GM12878 (cell line): ENCODE data around the gene MBD2. TPM values are rescaled to one million over a fixed set of nuclear protein-coding genes. Genes with fewer than 3 reads are reported as not detected.

Experiments used
- ATAC-seq: fragments of 200-7000 bp; cut with Tn5 transposase; 3 replicates; pipeline ENCODE4 v1.9.1; 2020; ENCODE audit warnings: mild to moderate bottlenecking, moderate library complexity
- BruUV-seq: library from RNA; stranded (reverse); fragments of 400-500 nt; replicated peaks from 2 replicates; lab custom pipeline; 2021; lab: Mats Ljungman, UMichigan
- CTCF ChIA-PET: fragments of 300-600 bp; sonication (Branson Sonifier 250); formaldehyde crosslinking; extraction: SDS; loops from one replicate; lab custom pipeline; 2021; ENCODE audit warnings: inconsistent platforms; lab: Yijun Ruan, JAX
- POLR2A ChIA-PET: fragments of 350-600 bp; formaldehyde crosslinking; extraction: SDS; loops from one replicate; lab custom pipeline; 2021; ENCODE audit warnings: inconsistent platforms; lab: Charles Lee
- RAD21 ChIA-PET: fragments of 300-600 bp; sonication (Branson Sonifier 250); formaldehyde crosslinking; loops from one replicate; lab custom pipeline; 2023; ENCODE audit warnings: antibody characterized with exemption; ENCODE audit not compliant: unreplicated experiment; lab: Charles Lee
- SMC1A ChIA-PET: fragments of 300-600 bp; sonication (Branson Sonifier 250); formaldehyde crosslinking; loops from one replicate; lab custom pipeline; 2023; ENCODE audit not compliant: unreplicated experiment, uncharacterized antibody; lab: Charles Lee
- DNase-seq: peaks from one replicate; pipeline ENCODE4 v3.0.0-alpha.2; 2011; ENCODE audit warnings: low read depth, low spot score
- FAIRE-seq: peaks from 3 replicates; lab custom pipeline; 2011; peaks lifted over from hg19 to GRCh38; lab: Jason Lieb, UNC
- H2AFZ ChIP-seq: 2 replicates; pipeline ENCODE4 v1.6.0; 2011; ENCODE audit warnings: low read depth, low read length, control low read depth; ENCODE audit not compliant: control insufficient read depth
- H3K27ac ChIP-seq: 2 replicates; pipeline ENCODE4 v1.5.1; 2011; ENCODE audit warnings: control low read depth; ENCODE audit not compliant: control insufficient read depth, insufficient read depth
- H3K27me3 ChIP-seq, 2 experiments: replicated peaks in 1 of 2; 2 replicates each; pipeline versions ENCODE4 v1.6.0 to v1.6.1; 2011; ENCODE audit warnings: low read length in 1 of 2; ENCODE audit not compliant: control insufficient read depth in 2 of 2, insufficient read depth in 2 of 2
- H3K36me3 ChIP-seq, 2 experiments: 2 replicates each; pipeline ENCODE4 v1.5.1; 2011; ENCODE audit warnings: low read length in 1 of 2; ENCODE audit not compliant: control insufficient read depth in 2 of 2, insufficient read depth in 2 of 2
- H3K4me1 ChIP-seq: 2 replicates; pipeline ENCODE4 v1.6.1; 2011; ENCODE audit warnings: mild to moderate bottlenecking, low read length, moderate library complexity, mixed read lengths; ENCODE audit not compliant: control insufficient read depth, insufficient read depth
- H3K4me2 ChIP-seq: 2 replicates; pipeline ENCODE4 v1.6.0; 2011; ENCODE audit warnings: control low read depth; ENCODE audit not compliant: control insufficient read depth, insufficient read depth
- H3K4me3 ChIP-seq: fragments of 200-600 bp; sonication (generic); 2 replicates; pipeline ENCODE4 v1.5.1; 2016
- H3K79me2 ChIP-seq: 2 replicates; pipeline ENCODE4 v1.6.0; 2011; ENCODE audit warnings: low read length; ENCODE audit not compliant: control insufficient read depth, insufficient read depth
- H3K9ac ChIP-seq: 2 replicates; pipeline ENCODE4 v1.8.0; 2011; ENCODE audit warnings: low read length, control low read depth, mixed read lengths; ENCODE audit not compliant: control insufficient read depth, insufficient read depth
- H3K9me3 ChIP-seq: replicated peaks from 3 replicates; pipeline ENCODE4 v1.5.1; 2011; ENCODE audit warnings: mild to moderate bottlenecking, low read length; ENCODE audit not compliant: control insufficient read depth, insufficient read depth
- H4K20me1 ChIP-seq: 2 replicates; pipeline ENCODE4 v1.6.0; 2011; ENCODE audit not compliant: control insufficient read depth, insufficient read depth
- ATF7 ChIP-seq: fragments of 450-650 bp; IDR thresholded peaks from 2 replicates; pipeline ENCODE4 v1.6.1; 2016; ENCODE audit warnings: low read depth, mild to moderate bottlenecking
- BHLHE40 ChIP-seq, 2 experiments: fragments of 450-650 bp in 1 of 2; IDR thresholded peaks; 2 replicates each; pipeline ENCODE4 v1.6.1; 2011 to 2017; ENCODE audit warnings: low read depth in 2 of 2, borderline replicate concordance in 1 of 2, improper control_type of control experiment in 1 of 2, low read length in 1 of 2, mild to moderate bottlenecking in 1 of 2
- BRCA1 ChIP-seq: IDR thresholded peaks from 2 replicates; pipeline ENCODE4 v1.6.1; 2011; ENCODE audit warnings: low read depth, low read length, improper control_type of control experiment
- DPF2 ChIP-seq: fragments of 450-650 bp; IDR thresholded peaks from 2 replicates; pipeline ENCODE4 v1.6.1; 2017; ENCODE audit warnings: mild to moderate bottlenecking
- ETV6 ChIP-seq, 2 experiments: fragments of 450-650 bp in 1 of 2; IDR thresholded peaks in 1 of 2; conservative IDR thresholded peaks in 1 of 2; 2 replicates each; pipeline ENCODE4 v1.6.1; 2014; ENCODE audit warnings: antibody characterized with exemption in 1 of 2, borderline replicate concordance in 1 of 2, low read depth in 1 of 2, mild to moderate bottlenecking in 1 of 2, moderate library complexity in 1 of 2
- IKZF1 ChIP-seq: fragments of 450-650 bp; conservative IDR thresholded peaks from 2 replicates; pipeline ENCODE4 v1.6.1; 2017; ENCODE audit warnings: antibody characterized with exemption, mild to moderate bottlenecking
- IKZF2 ChIP-seq, 2 experiments: fragments of 450-650 bp; IDR thresholded peaks; 2 replicates each; pipeline ENCODE4 v1.6.1; 2017; ENCODE audit warnings: mild to moderate bottlenecking in 2 of 2, moderate library complexity in 2 of 2
- MEF2B ChIP-seq: fragments of 450-650 bp; IDR thresholded peaks from 2 replicates; pipeline ENCODE4 v1.6.1; 2018; ENCODE audit warnings: mild to moderate bottlenecking, moderate library complexity; ENCODE audit not compliant: partially characterized antibody, poor library complexity, severe bottlenecking
- NR2C1 ChIP-seq: fragments of 450-650 bp; IDR thresholded peaks from 2 replicates; pipeline ENCODE4 v1.6.1; 2017; ENCODE audit warnings: antibody characterized with exemption, mild to moderate bottlenecking, moderate library complexity
- STAT3 ChIP-seq: IDR thresholded peaks from 2 replicates; pipeline ENCODE4 v1.6.1; 2011; ENCODE audit warnings: low read depth, low read length, improper control_type of control experiment
- TCF12 ChIP-seq: IDR thresholded peaks from 2 replicates; pipeline ENCODE4 v1.6.1; 2011; ENCODE audit warnings: low read depth, mild to moderate bottlenecking, low read length
- in situ Hi-C: fragments of 300-500 bp; cut with MboI; formaldehyde crosslinking; loops from 9 replicates; pipeline ENCODE4 v1.14.3; 2018; ENCODE audit warnings: mixed read lengths
- intact Hi-C: fragments of 100-400 bp; cut with micrococcal nuclease; formaldehyde crosslinking; loops from one replicate; pipeline ENCODE4 v1.14.2; 2022; ENCODE audit not compliant: unreplicated experiment
- polyA plus RNA-seq, 11 experiments: library from polyadenylated mRNA; depleted of rRNA in 4 of 11; unstranded in 6 of 11; stranded (reverse) in 5 of 11; fragments of >200 nt; fragmentation: Nextera tagmentation in 4 of 11; fragmentation: Illumina TruSeq in 1 of 11; extraction: Ambion mirVana in 4 of 11; extraction: Trizol in 1 of 11; gene quantifications; 1 replicate in 1 of 11; 2 replicates in 10 of 11; pipeline versions ENCODE4 v1.2.1 to v1.2.3, GENCODE V29; 2011 to 2016; ENCODE audit warnings: inconsistent platforms in 2 of 11, missing spikeins in 2 of 11, low read depth in 1 of 11
- total RNA-seq, 4 experiments: library from RNA; depleted of rRNA in 3 of 4; stranded (reverse); fragments of >200 nt in 3 of 4; fragmentation: Illumina TruSeq in 1 of 4; extraction: Trizol in 1 of 4; gene quantifications; 2 replicates each; pipeline versions ENCODE4 v1.2.1 to v1.2.3, GENCODE V29; 2013 to 2021
- TF ChIP-seq, protein P1 (sequence below): IDR thresholded peaks from 2 replicates; pipeline ENCODE4 v1.6.1; 2012; ENCODE audit warnings: low read depth, low read length, improper control_type of control experiment

MBD2 gene
- total and polyA plus RNA-seq, 10 of the 15 experiments (the other 5 are each of a cell fraction or from before 2014, with no cell fraction given): 24.1 to 276 (median 57.9) TPM

DNA sequence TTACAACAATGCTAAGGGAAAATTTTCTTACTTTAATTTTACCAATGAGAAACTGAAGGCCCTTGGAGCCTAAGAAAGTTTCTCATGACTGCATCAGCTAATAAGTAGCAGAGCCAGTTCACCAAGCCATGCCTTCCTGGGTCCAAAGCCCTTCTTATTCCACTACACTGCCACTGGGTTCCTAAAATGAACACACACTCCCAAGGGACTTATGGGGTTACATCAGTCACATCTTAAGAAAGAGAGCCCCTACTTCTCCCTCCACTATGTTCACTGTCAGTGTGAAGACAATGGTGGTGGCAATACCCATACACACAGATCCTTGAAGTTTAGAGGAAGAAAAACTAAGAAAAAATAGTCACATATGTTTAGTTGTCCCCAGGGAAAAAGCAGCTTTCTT is 20.6 kb downstream of the MBD2 start:
- peaks cover 10 to 38% of the 10 kb centered on the region in 2 experiments for H3K36me3 ChIP-seq
- ChIA-PET RAD21 (interaction anchor here (0.9 to 1.9 kb wide), 2 partner anchors 66 to 84 kb away, joined by 3 to 6 read pairs; no protein-coding TSS in a partner anchor), CTCF (interaction anchor here (1.2 to 2.1 kb wide), 3 partner anchors 15 to 67 kb away, joined by 3 to 5 read pairs (median 4); no protein-coding TSS in a partner anchor), SMC1A (interaction anchor here (0.9 to 2.6 kb wide), 5 partner anchors 14 to 244 kb away, joined by 3 to 9 read pairs (median 4); no protein-coding TSS in a partner anchor), POLR2A (interaction anchor here (0.6 to 1.3 kb wide), 2 partner anchors 55 to 56 kb away, joined by 3 to 4 read pairs; no protein-coding TSS in a partner anchor)
- H3K9me3 ChIP-seq: peaks cover 2% of the 10 kb centered on the region; the same call in 1 of the 3 replicates
- H3K4me2 ChIP-seq: no peak overlapping the region
- no peaks in the 10 kb centered on the region; the same call in 1 of the 2 replicates for H4K20me1 ChIP-seq
- BruUV-seq: no TSS peak
- intact Hi-C loops: no loop called here
- in situ Hi-C loops: no loop called here
- no peaks in the 10 kb centered on the region for H3K27me3 ChIP-seq
- H3K4me3 ChIP-seq: no peak overlapping the region
- TF ChIP-seq TCF12 (no peak), MEF2B (peak; percentile 92), NR2C1 (no peak), STAT3 (no peak), IKZF2 (IDR thresholded peaks at IDR 0.05) (peak in 1 of 2 experiments; percentile 30; a peak in 1 of 4 replicates), DPF2 (no peak), ETV6 (conservative IDR thresholded peaks at IDR 0.05 in 1 of 2, IDR thresholded peaks at IDR 0.05 in 1 of 2; ENCODE audit: borderline replicate concordance in 1 of 2, low read depth in 1 of 2) (no peak), BRCA1 (no peak), BHLHE40 (IDR thresholded peaks at IDR 0.05; ENCODE audit: borderline replicate concordance in 1 of 2, low read depth in 2 of 2, low read length in 1 of 2) (no peak), IKZF1 (0 out of 2 replicates have a peak, but pooled peaks have one; percentile 13), ATF7 (no peak)
- TF ChIP-seq, protein P1, sequence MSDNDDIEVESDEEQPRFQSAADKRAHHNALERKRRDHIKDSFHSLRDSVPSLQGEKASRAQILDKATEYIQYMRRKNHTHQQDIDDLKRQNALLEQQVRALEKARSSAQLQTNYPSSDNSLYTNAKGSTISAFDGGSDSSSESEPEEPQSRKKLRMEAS: no peak
- peak; percentile 72 for ATAC-seq
- H3K4me1 ChIP-seq: peaks cover 15% of the 10 kb centered on the region
- DNase-seq: no peak
- H3K27ac ChIP-seq: peak overlapping the region; percentile 41; the same call in 1 of the 2 replicates
- H3K79me2 ChIP-seq: peaks cover 81% of the 10 kb centered on the region
- FAIRE-seq: no peak
- no peak overlapping the region for H2AFZ ChIP-seq
- no peak overlapping the region for H3K9ac ChIP-seq
